ENCODE results near the gene GPR137C.

Gene GPR137C

GRCh38 chr14:52619687-52620086 lies 67.1 kb downstream of the GPR137C start:
- no peak for TF ChIP-seq CTCF (conservative IDR thresholded peaks at IDR 0.05; ENCODE audit: low read depth, low read length)
- no peak for DNase-seq (ENCODE audit: low read depth)
- H3K4me3 ChIP-seq (ENCODE audit: low read depth, low read length) = no peak overlapping the region

DNA sequence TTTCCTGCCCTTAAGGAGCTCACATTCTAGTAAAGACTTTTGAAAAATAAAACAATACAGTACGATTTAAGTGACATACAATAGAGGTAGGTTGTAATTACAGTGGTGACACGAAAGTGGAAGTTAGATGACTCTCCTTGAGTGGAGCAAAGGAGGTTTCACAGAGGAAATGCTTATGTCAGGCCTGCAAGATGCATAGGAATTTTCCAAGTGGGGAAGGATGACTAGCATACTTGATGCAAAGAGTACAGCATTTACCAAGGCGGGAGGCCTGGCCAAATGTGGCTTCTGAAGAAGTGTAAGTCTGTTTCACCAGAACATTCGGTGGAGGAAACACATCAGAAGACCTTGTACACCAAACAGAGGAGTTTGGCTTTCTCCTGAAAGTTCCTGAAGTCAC lies 87.5 kb downstream of the GPR137C start:
- TF ChIP-seq CTCF (conservative IDR thresholded peaks at IDR 0.05; ENCODE audit: low read depth, low read length) = no peak
- no peak overlapping the region for H3K4me3 ChIP-seq (ENCODE audit: low read depth, low read length)
- DNase-seq (ENCODE audit: low read depth) = no peak

GRCh38 chr14:52641745-52642144 lies 89.1 kb downstream of the GPR137C start:
- TF ChIP-seq CTCF (conservative IDR thresholded peaks at IDR 0.05; ENCODE audit: low read depth, low read length) = no peak
- no peak for DNase-seq (ENCODE audit: low read depth)
- H3K4me3 ChIP-seq (ENCODE audit: low read depth, low read length) = no peak overlapping the region

DNA sequence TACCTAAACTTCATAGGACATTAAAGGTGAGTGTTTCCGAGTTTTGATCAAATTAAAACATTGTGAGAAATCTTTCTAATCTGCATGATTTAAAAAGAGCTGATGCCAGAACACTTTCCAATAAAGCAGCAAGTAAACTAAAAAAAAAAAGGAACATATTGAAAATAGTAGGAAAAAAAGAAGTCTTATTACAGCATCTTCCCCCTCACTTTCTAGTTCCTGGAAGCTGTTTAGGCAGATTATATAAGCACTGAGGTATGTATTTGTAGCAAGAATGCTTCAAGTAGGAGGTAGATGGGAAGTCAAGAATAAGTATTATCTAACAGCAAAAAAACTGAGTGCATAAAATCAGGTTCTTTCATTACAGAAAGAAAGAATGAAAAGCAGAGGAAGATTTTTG lies 96.9 kb downstream of the GPR137C start:
- H3K4me3 ChIP-seq (ENCODE audit: low read depth, low read length) = no peak overlapping the region
- no peak for TF ChIP-seq CTCF (conservative IDR thresholded peaks at IDR 0.05; ENCODE audit: low read depth, low read length)
- peak; percentile 3 for DNase-seq (ENCODE audit: low read depth)

DNA sequence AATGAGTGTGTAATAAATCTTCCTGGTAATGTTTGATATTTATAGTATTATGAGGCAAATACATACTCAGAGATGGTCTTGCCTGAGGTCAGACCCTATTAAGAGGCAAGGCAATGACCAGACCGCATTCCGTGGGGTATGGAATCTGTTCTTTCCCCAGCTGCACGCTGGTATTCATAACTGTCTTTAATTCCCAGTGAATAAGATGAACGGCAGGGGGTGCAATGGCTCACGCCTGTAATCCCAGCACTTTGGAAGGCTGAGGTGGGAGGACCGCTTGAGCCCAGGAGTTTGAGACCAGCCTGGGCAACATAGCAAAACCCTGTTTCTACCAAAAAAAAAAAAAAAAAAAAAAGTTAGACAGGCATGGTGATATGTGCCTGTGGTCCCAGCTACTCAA lies 98.1 kb downstream of the GPR137C start:
- TF ChIP-seq CTCF (conservative IDR thresholded peaks at IDR 0.05; ENCODE audit: low read depth, low read length) = peak; percentile 23
- H3K4me3 ChIP-seq (ENCODE audit: low read depth, low read length) = no peak overlapping the region
- peak; percentile 5 for DNase-seq (ENCODE audit: low read depth)

GRCh38 chr14:52656905-52657304 lies 104.3 kb downstream of the GPR137C start:
- no peak for TF ChIP-seq CTCF (conservative IDR thresholded peaks at IDR 0.05; ENCODE audit: low read depth, low read length)
- no peak for DNase-seq (ENCODE audit: low read depth)
- no peak overlapping the region for H3K4me3 ChIP-seq (ENCODE audit: low read depth, low read length)

DNA sequence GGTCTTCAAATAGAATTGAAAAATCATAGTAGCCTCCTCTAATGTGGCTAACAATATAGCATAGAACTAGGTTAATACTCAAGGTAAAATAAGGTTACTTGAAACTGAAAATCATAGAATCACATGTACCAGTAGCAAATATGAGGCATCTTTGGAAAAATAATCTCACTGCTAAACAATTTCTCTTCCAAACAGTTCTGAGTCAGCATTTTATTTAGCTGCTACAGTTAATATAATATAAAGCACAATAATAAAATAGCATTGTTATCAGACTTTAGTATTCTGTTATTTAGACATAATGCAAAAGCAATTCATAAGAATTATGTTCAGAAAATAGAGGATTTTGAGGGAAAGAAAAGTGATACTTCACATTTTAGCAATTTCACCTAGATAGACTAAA lies 107.7 kb downstream of the GPR137C start:
- no peak for DNase-seq (ENCODE audit: low read depth)
- no peak for TF ChIP-seq CTCF (conservative IDR thresholded peaks at IDR 0.05; ENCODE audit: low read depth, low read length)
- no peak overlapping the region for H3K4me3 ChIP-seq (ENCODE audit: low read depth, low read length)

Data from choroid plexus epithelial cell (primary cell).